ENCODE results near the gene CHIT1.

CHIT1 gene

DNA sequence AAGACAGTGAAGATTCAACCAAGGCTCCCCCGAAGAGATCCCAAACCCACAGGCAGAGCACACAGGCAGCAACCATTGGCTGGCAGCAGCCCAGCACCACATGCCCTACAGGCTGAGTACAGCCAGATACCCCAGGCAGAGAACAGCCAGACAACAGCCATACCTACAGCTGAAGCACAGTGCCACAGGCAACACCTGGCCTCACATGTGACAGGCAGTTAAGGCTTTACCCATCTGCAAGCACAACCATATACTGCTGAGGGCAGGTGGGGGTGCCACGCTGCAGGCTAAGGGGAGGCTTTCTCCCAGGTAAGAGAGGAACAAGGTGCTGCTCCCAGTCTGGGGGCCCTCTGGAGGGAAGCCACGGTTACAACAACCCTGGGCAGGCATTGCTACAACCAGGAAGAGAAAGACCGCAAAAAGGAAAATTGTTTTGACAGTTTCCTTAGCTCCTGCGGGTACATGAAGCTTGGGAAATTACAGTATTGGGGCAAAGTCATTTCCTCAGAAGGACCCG, 12.3 kb downstream of the CHIT1 start:
- DNase-seq (ENCODE audit: low read depth, low spot score) = no peak

DNA sequence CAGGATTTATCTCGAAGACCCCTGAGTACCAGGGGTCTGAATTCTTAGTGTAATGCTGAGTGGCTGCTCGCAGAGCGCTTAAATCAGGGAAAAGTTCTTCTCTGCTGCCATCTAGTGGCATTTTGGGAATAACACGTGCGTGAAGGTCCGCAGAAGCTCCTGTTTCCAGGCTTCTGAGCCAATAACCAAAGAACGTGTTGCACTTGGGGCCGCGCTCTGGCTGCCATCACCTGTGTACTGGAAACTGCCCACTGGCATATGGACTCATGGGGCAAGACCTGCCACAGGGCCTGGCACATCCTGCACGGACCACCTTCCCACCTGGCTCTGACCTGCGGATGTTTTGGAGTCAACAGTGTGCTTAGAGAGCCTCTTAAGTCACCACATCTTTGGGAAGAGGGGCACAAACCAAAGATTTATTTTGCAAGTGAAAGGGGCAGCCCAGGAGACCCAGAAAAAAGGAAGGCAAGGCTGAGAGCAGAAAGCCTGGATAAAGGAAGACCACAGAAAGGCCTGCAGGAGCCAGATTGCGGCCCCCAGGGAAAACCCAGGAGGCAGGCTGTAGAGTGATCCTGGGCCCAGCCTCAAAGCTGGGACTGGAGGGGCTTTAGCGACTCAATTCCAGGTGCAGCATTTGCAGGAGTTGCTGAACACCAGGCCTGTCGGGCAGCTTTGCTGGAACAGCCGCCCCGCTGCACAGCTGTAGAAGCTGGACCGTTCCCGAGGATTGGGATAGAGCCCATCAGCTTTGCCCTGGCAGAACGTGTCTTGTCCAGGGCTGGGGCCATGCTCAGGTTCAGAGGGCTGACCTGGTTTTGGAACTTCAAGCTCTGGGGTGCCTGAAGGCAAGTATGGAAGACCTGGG, 13.0 kb downstream of the CHIT1 start:
- DNase-seq (ENCODE audit: low read depth, low spot score) = peak; percentile 87

- DNase-seq (ENCODE audit: low read depth, low spot score) = no peak
Measured at GRCh38 chr1:203215573-203215972, 13.9 kb downstream of the CHIT1 start.

GRCh38 chr1:203214871-203215270, 14.6 kb downstream of the CHIT1 start:
- DNase-seq (ENCODE audit: low read depth, low spot score) = no peak

DNA sequence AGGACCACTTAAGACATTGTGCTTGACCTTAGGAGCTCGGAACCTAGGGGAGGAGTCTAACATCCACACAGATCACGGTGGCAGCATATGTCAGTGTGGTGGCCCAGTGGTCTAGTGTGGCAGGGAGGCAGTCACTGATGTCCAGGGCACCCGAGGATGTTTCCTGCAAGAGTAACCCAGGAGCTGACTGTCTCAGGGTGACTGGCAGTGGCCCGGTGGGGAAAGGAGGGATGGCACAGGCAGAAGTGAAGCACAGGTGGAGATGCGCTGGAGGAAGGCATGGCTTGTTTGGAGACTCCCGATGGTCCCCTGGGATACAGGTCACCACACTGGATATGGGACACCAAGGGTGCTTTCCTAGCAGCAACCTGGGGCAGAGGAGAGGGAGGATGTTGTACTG, 16.3 kb downstream of the CHIT1 start:
- no peak for DNase-seq (ENCODE audit: low read depth, low spot score)

GRCh38 chr1:203211812-203212211, 17.7 kb downstream of the CHIT1 start:
- DNase-seq (ENCODE audit: low read depth, low spot score) = no peak

GRCh38 chr1:203210988-203211387, 18.5 kb downstream of the CHIT1 start:
- DNase-seq (ENCODE audit: low read depth, low spot score) = no peak

DNA sequence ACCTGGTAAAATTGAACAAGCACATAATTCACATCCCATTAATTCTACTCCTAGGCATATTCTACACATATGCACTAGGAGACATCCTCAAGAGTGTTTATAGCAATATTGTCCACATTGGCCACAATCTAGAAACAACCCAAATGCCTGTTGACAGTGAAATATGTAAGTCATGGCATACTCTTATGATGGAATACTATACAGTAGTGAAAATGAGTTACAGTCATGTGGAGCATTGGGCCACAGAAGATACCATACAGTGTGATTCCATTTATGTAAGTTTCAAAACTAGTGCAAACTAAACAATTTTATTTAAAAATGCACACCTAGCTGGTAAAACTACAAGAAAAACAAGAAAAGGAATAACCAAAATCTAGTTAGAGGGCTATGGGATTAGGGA, 19.1 kb downstream of the CHIT1 start:
- DNase-seq (ENCODE audit: low read depth, low spot score) = no peak

DNA sequence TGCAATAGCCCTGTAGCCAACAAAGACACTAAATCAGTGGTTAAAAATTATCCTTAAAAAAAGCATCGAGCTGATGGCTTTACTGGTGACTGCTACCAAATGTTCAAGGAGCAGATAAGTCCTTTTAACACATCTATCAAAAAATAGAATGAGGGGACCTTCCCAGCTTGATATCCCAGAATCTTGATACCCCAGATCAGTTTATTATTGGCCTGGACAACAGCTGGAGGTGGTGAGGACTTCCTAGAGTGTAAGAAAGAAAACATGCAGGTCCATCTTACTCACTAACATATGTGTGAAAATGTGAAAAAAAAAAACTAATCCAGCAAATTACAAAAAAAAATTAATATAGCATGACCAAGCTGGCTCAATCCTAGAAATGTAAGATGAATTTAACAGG, 21.3 kb downstream of the CHIT1 start:
- DNase-seq (ENCODE audit: low read depth, low spot score) = no peak

- no peak for DNase-seq (ENCODE audit: low read depth, low spot score)
Measured at GRCh38 chr1:203207751-203208150, 21.7 kb downstream of the CHIT1 start.

DNA sequence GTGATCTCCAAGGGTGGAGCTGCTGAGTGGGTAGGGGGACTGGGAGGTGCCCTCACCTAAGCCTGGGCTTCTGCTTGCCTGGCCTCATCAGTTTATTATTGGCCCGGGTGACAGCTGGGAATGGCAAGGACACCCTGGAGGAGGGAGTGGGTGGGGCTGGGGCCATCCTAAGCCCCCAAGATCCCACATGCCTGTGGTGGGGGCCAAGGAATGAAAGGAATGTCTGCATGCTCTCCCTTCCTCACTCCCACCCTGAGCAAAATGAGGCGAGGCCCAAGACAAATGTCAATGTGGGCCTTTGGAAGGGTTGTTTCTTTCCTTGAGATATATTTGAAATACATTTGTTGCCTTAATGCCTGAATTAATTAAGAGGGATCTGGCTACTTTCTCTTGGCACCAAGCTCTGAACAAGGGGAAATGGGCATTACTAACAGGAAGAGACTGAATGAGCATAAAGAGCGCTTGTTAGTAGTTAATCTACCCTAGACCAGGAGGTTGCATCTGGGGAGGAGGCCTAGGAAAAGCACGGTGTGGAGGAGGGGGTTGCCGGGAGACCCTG, 23.3 kb downstream of the CHIT1 start:
- DNase-seq (ENCODE audit: low read depth, low spot score) = peak; percentile 45

- no peak for DNase-seq (ENCODE audit: low read depth, low spot score)
Measured at GRCh38 chr1:203204756-203205155, 24.7 kb downstream of the CHIT1 start.

- peak; percentile 21 for DNase-seq (ENCODE audit: low read depth, low spot score)
Measured at GRCh38 chr1:203202431-203203245, 26.8 kb downstream of the CHIT1 start.

GRCh38 chr1:203201516-203202205, 27.8 kb downstream of the CHIT1 start:
- no peak for DNase-seq (ENCODE audit: low read depth, low spot score)

DNA sequence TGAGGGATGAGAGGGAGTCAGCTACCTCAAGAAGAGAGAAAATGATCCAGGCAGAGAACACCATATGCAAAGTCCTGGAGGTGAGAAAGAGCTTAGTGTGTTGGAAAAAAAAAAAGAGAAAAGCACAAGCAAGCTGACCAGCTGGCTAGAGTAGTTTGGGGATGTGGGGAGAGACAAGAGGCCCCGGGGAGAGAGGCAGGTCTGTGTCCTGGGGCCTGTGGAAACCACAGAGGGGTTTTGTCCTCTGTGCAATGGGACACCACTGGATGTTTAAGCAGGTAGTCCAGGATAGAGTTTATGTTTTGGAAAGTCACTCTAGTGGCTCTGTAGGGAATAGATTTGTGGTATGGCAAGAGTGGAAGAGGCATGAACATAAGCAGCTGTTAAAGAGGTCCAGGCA, 28.6 kb downstream of the CHIT1 start:
- DNase-seq (ENCODE audit: low read depth, low spot score) = no peak

DNA sequence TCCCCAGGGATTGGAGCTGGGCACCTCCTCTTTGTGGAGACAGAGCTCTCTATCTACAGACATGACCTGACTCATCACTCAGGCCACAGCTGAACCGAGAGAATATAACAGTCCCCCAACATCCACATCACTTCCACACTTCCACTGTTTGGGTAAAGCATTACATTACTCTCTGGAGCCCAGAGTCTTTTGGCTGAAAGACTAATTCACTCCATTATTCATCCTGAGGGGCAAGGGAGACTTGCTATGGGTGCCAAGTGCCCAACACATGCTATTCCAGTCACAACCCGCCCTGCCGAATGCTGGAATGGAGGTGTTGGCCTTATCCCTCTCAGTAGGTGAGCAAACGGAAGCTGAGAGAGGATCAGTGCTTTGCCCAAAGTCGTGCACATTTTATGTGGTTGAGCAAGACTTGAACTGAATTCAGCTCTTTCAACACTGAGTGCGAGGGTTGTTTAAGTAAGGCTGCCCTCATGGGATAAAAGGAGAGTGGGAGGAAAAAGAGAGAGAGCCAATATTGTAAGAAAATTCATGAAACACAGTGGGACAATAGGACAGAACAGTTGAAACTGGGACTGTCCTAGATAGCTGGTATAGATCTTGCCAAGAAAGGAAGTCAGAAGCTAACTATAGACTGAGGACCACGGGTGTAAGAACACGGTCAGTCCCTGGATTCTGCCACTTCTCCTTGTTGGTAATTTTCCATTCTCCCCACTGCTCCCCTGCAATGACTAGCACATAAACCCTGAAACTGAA, 29.5 kb downstream of the CHIT1 start:
- DNase-seq (ENCODE audit: low read depth, low spot score) = no peak

DNA sequence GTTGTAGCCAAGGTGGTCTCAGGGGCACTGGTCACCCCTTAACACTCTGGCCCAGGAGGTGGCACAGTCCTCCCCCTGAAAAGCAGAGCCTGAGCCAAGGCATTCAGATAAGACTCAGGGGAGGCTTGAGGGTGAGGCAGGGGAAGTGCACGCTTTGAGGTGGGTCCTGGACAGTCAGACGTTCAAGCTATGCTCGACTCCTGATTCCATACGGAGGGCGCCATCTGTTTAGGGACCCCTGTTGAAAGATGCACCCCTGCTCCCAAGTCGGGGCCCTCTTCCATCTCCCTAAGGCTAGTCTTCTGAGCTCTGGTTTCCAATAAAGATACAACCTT, 30.0 kb downstream of the CHIT1 start:
- no peak for DNase-seq (ENCODE audit: low read depth, low spot score)

GRCh38 chr1:203199002-203199401, 30.5 kb downstream of the CHIT1 start:
- no peak for DNase-seq (ENCODE audit: low read depth, low spot score)

GRCh38 chr1:203197625-203198024, 31.8 kb downstream of the CHIT1 start:
- peak; percentile 93 for DNase-seq (ENCODE audit: low read depth, low spot score)

DNA sequence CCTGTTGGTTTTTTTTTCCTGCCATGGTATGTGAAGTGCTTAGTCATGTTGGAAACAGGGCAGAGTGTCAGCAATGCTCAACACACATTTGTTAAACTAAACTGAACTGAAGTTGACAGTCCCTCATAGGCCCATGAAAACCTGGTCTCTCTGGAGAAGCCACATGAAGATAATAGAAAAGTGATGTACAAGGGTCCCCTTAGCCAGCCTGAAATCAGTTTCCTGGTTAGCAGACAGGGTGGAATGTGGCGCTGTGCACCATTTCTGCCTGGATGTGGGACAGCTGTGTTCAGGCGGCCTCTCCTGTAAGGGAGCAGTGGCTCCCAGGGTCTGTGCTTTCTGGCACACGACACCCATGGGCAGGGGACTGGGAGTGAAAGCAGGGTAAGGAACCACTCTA, 33.1 kb downstream of the CHIT1 start:
- peak; percentile 28 for DNase-seq (ENCODE audit: low read depth, low spot score)

DNA sequence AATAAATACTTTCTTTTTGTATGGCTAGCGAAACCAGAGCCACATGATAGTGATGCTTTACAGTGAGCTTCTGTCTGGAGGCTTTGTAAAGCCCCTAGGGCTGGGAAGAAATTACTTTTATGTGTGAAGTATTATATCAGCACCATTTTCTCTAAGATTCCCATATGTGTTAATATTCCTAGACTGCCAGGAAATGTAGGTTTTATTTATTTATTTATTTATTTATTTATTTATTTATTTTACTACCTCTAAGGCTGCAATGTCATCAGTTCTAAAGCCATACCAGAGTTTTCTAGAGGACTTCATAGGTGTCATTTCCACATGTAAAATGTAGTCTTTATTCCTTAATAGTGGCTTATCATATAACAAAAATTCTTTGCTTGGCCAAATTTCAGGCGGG, 38.5 kb downstream of the CHIT1 start:
- no peak for DNase-seq (ENCODE audit: low read depth, low spot score)
